NOMO-1 (cell line): Measurements from ENCODE around the gene SYT9.

Experiments used
- DNase-seq, 2 experiments: peaks; one replicate each; lab custom pipeline; 2025; ENCODE audit not compliant: unreplicated experiment in 2 of 2; lab: John Stamatoyannopoulos, UW

SYT9 gene, protein sequence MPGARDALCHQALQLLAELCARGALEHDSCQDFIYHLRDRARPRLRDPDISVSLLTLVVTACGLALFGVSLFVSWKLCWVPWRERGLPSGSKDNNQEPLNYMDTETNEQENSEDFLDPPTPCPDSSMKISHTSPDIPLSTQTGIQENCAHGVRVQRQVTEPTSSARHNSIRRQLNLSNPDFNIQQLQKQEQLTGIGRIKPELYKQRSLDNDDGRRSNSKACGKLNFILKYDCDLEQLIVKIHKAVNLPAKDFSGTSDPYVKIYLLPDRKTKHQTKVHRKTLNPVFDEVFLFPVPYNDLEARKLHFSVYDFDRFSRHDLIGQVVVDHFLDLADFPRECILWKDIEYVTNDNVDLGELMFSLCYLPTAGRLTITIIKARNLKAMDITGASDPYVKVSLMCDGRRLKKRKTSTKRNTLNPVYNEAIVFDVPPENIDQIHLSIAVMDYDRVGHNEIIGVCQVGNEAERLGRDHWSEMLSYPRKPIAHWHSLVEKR

DNA sequence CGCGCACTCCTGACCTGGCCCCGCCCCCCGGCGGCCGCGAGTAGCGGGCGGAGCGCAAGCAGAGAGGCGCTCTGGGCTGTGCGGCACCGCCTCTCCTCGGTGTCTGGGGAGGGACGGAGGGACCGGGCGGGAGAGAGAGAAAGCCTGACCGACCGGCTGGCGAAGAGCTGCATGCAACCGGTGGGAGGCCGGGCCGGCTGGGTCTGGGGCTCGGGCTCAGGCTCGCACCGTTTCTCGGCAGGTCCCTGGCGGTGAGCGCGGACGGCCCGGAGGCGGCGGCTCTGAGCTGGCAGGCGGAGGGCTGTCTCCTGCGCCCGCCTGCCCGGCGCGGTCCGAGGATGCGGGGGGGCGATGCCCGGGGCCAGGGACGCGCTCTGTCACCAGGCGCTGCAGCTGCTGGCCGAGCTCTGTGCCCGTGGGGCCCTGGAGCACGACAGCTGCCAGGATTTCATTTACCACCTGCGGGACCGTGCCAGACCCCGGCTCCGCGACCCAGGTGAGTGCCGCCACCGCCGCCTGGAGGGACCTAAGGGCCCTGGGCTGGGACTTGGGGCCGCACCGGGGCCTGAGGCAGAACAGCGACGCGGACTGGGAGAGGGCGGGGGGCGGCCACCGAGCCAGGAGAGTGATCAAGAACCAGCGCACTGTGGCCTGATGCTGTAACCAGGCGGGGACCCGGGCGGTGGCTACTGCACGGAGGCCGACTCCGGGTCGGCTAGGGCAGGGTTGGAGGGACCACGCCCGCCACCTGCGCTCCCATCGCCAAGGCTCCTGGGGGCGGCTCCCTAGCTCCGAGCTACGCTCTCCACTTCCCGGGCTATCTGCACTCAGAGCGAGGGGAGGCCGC lies at the start of gene SYT9:
TSS of gene SYT9 (plus strand) at position 69 of the 847 bp plus-strand sequence. CDS start at position 352, 283 bp downstream.
- DNase-seq, result no peak

DNA sequence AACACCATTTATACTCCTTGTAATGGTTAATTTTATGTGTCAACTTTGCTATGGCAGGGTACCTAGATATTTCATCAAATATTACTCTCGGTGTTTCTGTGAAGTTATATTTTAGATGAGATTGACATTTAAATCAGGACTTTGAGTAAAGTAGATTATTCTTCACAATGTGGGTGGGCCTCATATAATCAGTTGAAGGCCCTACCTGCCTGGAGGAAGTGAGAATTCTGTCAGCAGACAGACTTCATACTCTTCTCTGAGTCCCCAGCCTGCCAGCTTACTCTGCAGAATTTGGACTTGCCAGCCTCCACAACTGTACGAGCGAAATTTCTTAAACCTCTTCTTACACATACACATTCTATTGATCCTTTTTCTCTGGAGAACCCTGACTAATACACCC lies 49.3 kb upstream of the SYT9 start:
- DNase-seq, result no peak

DNA sequence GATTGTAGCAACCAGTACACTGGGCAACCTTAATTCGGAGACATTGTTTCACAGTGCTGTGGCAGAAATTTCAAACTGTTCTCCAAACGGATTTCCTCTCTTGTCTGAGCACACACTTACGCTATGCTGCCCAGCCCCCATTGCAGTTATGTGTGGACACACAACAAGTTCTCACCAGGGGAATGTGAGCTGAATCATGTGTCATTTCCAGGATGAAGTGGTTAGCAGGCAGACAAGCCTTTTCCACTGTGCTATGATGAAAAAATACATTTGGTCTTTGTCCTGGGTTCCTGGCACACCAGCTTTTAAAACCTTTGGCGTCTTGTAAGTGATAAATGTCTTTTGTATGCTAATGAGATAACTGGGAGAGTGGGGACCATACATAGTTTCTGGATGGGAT lies 46.9 kb upstream of the SYT9 start:
- no peak for DNase-seq

DNA sequence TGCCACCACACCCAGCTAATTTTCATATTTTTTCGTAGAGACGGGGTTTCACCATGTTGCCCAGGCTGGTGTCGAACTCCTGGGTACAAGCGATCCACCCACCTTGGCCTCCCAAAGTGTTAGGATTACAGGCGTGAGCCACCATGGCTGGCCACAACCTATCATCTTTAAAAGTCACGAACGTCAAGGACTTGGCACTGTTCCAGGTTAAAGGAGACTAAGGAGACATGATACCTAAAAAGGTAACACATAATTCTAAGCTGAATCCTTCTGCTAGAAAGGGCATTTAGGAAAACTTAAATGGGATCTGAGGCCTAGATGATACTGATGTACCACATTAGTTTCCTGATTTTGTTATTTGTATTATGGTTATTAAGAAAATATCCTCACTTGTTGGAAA lies 43.3 kb upstream of the SYT9 start:
- no peak for DNase-seq

DNA sequence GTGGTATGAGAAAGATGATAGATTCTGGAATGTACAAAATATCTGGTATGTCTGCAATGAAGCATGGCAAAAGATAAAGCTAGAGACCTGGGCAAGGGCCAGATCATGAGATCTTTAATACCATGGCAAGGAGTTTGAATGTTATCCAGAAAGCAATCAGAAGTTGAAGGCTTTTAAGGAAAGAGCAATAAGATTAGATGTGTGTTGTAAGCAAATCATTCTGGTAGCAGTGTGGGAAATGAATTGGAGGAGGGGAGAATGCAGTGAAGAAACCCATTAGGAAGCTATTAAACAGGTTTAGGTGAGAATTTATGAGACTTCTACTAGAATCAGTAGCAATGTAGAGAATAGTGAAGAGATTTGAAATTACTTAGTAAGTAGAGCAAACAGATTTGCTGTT lies 32.2 kb upstream of the SYT9 start:
- DNase-seq, result no peak

DNA sequence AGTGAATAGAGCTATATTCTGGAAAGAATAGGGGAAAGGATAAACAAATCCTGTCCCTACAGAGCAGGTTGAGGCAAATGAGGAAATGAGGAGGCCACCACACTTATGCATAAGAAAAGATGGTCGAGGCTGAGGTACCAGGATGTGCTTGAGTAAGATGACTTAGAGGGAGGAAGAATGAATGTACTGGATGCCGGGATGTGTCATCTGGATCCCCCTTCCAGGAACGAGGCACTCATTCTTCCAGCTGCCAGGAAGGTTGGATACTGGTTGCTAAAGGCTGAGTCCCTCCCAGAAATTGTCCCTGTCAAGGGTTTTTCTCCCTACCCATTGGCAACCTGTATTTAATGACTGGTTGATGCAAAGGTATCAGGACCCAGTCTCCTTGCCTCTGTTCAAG lies 31.1 kb upstream of the SYT9 start:
- no peak for DNase-seq

DNA sequence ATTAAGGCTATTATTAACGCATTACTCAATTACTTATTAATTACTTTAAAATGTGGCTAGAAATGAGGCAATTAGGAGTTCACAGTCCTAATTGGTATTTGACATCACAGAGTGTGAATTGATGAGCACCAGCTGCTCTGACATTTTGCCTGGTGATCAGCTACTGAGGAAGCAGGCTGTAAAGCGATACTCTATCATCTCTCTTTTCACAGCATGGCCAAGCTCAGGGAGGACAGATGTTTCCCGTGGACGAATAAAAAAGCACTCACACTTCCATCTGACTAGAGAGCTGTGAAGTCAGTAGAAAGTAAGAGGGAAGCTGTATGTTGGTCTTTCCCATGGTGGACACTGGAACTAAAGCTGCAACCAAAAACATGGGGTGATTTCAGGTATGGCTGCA lies 29.1 kb upstream of the SYT9 start:
- no peak for DNase-seq

DNA sequence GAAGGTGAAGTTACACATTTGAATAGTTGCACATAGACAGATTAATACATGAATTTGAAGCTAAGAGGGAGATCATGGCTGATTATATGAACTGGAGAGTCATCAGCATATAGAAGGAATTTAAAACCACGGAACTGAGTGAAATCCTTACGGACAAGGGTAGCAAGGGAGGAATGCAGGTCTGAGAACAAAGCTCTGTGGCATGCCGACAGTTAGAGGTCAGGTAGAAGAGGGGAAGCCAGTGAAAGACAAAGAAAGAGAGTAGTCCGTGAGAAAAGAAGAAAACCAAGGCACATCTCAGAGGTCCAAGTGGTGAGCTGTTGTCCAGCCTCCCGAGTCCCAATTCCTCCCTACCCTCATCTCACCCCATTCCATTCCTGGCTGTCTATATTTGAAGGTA lies 11.8 kb upstream of the SYT9 start:
- DNase-seq, result no peak

DNA sequence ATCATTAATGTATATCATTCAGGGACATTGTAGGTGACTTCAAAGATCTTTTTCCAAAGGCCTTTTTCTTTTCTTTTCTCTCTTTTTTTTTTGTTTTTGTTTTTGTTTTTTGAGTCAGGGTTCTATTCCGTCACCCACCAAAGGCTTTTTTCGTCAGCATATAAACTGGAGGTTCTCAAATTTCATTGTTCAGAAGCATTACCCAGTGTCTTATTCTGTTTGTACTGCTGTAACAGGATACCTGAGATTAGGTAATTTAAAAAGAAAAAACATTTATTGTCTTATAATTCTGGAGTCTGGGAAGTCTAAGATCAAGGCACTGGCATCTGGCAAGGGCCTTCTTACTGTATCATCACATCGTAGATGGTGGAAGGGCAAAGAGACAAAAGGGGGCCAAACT lies 6.4 kb upstream of the SYT9 start:
- no peak for DNase-seq

DNA sequence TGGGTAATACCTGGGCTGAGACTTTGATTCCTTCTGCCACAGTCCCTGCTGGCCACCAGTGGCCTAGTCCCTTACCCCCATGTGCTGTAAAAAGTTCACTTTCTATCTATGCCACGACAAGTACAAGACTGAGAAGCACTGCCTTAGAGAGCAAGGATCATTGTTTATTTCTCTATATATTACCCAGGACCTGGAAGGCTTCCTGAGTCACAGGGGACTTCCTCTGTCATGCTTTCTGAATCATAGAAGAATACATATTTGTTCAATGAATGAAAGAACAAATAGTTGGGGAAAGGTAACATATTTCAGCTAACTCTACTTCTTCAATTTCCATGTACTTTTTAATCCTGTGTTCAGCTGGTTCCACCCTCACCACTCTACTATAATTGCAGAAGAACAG lies 5.5 kb upstream of the SYT9 start:
- DNase-seq, result no peak

DNA sequence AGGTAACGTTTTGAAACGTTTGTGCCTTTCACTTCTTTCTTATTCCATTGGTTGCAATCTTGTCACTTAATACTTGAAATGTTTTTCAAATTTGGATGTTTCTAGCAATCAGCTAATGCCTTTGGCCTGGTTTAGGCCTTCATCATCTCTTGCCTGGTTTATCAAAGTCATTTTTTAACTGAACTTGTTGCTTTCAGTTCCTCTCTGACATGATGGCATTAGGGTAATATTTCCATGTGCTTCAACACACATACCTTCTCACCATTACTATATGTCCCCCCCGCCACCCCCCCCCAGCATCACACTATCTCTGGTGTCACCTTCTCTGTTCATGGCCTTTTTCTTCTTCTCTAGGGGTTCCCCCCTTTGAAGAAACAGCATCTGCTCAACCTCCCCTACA lies 1.5 kb upstream of the SYT9 start:
- no peak for DNase-seq

DNA sequence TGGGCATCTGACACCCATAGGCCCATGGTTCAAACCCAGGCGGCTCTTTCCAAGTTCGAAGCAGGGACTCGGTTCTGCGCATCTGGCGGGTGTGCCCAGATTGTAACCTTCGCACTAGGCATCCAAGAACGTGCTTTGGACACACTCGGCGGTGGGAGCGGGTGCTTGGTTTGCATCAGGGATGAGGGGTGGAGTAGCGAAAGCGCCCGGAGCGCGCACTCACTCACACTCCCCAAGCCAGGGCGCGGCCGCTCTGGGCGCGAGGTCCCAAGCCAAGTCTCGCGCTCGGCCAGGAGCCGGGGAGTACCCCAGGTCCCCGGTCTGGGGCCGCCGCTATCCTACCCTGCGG lies 243 bp upstream of the SYT9 start:
- no peak for DNase-seq

DNA sequence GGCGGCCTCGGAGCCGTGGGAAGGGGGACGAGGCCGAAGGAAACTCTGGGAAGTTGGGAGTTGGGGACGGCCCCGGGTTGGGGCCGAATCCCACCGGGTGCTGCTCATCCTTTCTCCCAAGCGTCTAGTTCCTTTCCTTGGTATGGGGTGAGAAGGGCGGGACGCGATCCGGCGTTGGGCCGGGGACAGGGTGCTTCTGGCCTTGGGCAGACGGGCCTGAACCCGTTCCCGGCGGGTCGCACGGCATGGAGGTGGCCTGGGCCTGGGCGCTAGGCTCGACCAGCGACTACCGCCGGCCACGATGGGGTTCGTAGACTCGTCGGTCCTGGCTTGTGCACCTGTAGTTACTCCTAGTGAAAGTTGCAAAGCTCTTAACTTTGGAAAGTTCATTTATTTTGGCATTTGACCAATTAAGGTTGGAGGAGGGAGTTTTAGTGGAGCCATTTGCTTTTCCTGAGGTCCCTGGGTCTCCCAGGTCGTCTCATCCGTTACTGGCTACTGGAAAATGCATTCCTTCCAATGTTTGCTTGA lies 1.0 kb downstream of the SYT9 start:
- no peak for DNase-seq

DNA sequence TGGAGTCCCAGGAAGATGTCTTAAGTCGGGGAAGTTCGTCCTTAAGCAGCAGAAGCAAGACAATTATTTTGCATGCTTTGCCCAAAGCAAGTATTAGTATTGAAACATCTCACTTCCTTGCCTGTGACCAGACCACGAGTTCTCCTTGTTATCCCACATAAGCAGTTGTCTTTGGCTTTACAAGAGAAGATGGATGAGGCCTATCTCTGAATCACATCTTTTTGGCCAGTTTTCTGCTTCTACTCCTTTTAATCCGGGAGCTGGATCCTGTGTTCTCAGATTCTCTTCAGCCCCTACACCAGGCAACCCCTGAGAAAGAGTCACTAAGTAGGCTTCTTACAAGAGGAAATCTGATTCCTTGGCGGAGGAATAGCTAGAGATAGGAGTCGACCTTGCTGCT lies 2.1 kb downstream of the SYT9 start:
- no peak for DNase-seq

DNA sequence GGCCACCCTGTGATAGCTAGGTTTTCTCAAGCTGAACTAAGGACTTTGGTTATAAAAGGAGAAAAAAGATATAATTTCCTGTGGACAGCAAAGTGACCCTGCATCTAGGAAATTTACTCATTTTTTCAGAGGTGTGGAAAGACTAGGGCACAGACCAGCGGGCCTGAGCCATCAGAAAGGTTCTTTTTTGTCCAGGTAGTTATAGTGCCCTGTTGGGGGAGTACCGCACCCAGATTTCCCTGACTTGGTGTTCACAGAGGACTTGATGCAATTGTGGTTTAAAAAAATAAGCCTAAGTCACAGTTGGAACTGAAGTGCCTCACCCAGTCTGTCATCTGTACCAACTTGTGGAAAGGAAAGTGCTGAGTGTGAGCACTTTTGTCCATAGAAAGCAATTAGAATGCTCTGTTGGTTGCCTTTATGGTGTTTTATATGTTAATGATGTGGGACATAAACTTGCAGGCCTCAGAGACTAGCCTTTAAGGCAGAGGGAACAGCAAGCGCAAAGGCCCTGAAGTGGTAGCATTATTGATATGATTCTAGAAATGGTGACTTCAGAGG lies 3.1 kb downstream of the SYT9 start:
- DNase-seq, result no peak

DNA sequence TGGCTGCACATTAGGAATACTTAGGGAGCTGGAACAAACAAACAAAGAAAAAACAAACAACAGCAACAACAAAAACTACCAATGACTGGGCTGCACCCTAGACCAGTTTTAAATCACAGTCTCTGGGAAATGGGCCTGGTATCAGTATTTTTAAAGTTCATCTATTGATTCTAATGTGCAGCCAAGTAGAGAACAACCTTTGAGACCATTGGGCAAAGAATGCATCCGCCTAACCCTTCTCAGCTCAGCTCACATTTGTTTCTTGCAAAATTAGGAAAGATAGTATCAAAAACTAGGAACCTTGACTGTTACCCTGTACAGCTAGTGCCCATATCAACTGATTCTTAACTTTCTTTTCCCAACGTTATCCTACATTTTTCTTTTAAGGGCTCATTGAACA lies 5.2 kb downstream of the SYT9 start:
- DNase-seq, result no peak

DNA sequence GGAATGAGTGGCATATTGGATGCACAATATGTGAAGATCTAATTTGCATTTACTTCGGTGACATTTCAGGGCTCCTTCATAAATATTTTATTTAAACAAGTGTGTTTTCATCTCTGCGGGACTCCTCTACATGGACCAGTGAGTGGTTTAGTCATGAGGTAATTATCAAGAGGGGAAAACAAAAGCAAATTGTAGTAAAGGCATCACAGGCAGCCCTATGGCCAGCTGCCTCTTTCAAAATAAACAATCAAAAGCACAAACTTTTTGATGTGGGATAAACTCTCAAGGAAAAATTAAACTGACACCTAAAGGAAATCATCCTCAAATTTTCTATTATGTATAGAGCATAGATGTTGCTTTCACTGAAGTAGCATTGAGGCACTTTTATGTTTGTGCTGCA lies 6.0 kb downstream of the SYT9 start:
- DNase-seq, result no peak

DNA sequence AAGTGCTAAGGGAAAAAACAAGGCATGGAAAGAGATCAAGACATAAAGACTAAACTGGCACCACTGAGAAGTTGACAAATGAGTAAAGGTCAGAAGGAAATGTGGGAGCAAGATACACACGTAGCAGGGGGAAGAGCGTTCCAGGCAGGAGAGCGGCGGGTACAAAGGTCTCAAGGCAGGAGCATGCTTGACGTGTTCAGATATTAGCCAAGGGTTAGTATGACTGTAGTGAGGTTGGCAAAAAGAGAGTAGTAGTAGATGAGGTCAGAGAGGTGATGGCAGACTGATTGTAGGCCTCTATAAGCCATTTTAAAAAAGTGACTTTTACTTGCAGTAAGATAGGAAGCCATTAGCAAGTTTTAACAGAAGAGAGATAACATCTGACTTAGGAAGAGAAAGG lies 9.9 kb downstream of the SYT9 start:
- no peak for DNase-seq

DNA sequence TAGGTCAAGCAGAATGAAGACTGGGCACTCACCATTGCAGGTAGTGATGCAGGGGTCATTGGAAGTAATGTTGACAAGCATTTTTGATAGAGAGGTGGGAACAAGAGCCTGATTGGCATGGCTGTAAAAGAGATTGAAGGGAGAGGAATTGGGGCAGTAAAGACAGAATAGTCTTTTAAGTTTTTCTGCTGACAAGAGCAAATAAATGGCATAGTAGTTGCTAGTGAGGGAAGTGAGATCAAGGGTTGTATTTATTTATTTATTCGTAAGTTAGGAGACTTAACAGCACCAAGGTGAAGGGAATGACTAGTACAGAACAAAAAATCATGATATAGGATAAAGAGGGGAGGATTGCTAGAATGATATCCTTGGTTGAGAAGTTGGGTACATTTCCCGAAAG lies 11.0 kb downstream of the SYT9 start:
- no peak for DNase-seq

DNA sequence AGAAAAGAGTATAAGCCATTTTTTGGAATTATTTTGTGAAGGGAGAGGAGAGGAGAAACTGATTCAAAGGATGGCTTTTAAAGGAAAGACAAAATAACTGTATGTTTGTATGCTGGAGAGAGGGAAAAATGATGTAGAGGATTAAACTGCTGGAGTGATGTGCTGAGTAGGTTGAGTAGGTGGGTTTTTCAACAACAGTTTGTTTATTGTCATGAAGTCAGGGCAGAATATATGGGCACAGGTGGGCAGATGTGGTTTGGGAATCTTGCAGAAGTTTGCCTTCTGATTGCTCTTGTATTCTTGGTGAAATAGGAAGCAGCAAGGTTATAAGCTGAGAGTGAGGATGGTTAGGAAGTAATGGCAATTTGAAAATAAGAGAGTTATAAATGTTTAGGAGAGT lies 12.1 kb downstream of the SYT9 start:
- DNase-seq, result no peak

DNA sequence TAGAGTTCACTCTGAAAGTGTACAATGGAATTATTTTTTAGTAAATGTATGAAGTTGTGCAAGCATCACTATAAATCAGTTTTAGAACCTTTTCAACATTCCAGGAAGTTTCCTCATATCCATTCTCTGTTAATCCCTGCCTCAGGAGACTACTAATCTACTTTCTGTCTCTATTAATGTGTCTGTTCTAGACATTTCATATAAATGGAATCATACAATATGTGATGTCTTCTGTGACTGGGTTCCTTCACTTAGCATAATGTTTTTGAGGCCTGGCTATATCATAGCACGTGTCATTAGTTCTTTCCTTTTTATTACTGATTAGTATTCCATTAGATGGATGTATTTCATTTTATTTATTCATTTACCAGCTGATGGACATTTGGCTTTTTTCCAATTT lies 17.1 kb downstream of the SYT9 start:
- no peak for DNase-seq
